ENCODE data around the gene MCL1. TPM values are rescaled to one million over a fixed set of nuclear protein-coding genes. Genes with fewer than 3 reads are reported as not detected.

Gene MCL1
- total and polyA plus RNA-seq, 10 of the 15 experiments (the other 5 are each of a cell fraction or from before 2014, with no cell fraction given): 18.1 to 148 (median 86.4) TPM

- TF ChIP-seq EGR1 (IDR thresholded peaks at IDR 0.05; ENCODE audit: borderline replicate concordance in 1 of 2, low read depth in 2 of 2, low read length in 2 of 2): no peak
- TF ChIP-seq RAD51 (IDR thresholded peaks at IDR 0.05): peak; percentile 43; the same call in 1 of the 2 replicates
- TF ChIP-seq IRF4 (IDR thresholded peaks at IDR 0.05; ENCODE audit: low read depth, low read length): no peak
- TF ChIP-seq PAX5 (IDR thresholded peaks at IDR 0.05; ENCODE audit: borderline replicate concordance, low read depth, low read length): peak; percentile 36; the same call in 1 of the 2 replicates
- TF ChIP-seq SMAD5 (IDR thresholded peaks at IDR 0.05; ENCODE audit: low read depth): 0 out of 2 replicates have a peak, but pooled peaks have one; percentile 1
- peak in 1 of 2 experiments; percentile 47; a peak in 1 of 4 replicates for TF ChIP-seq CEBPB (IDR thresholded peaks at IDR 0.05; ENCODE audit: borderline replicate concordance in 1 of 2, low read depth in 2 of 2, low read length in 2 of 2)
- TF ChIP-seq STAT3 (IDR thresholded peaks at IDR 0.05; ENCODE audit: low read depth, low read length): peak; percentile 99
- TF ChIP-seq USF2 (IDR thresholded peaks at IDR 0.05; ENCODE audit: borderline replicate concordance, low read depth, low read length): peak; percentile 30; the same call in 1 of the 2 replicates
- no peak for TF ChIP-seq REST (IDR thresholded peaks at IDR 0.05; ENCODE audit: low read depth, low read length)
- TF ChIP-seq USF1 (IDR thresholded peaks at IDR 0.05; ENCODE audit: borderline replicate concordance, extremely low read length, insufficient read depth, low read depth, low read length): peak; percentile 58
- no peak for TF ChIP-seq LARP7 (IDR thresholded peaks at IDR 0.05)
- peak; percentile 57; the same call in 1 of the 2 replicates for TF ChIP-seq POLR2AphosphoS5 (IDR thresholded peaks at IDR 0.05; ENCODE audit: low read length)
- TF ChIP-seq POLR2AphosphoS2 (IDR thresholded peaks at IDR 0.05; ENCODE audit: low read depth, low read length): no peak
- peak; percentile 97 for TF ChIP-seq RFX5 (IDR thresholded peaks at IDR 0.05; ENCODE audit: low read depth, low read length)
- peak; percentile 25; the same call in 1 of the 2 replicates for TF ChIP-seq TCF12 (IDR thresholded peaks at IDR 0.05; ENCODE audit: low read depth, low read length)
- TF ChIP-seq TAF1 (IDR thresholded peaks at IDR 0.05; ENCODE audit: borderline replicate concordance, low read depth, low read length): no peak
- no peak for TF ChIP-seq HDAC6 (IDR thresholded peaks at IDR 0.05; ENCODE audit: unreplicated experiment)
- no peak for TF ChIP-seq SIN3A (IDR thresholded peaks at IDR 0.05; ENCODE audit: low read depth, low read length)
These were observed 17.4 kb downstream of the MCL1 start (continued) for GRCh38 chr1:150561974-150562445.
